GM18873 (cell line): ENCODE measurements around the gene TRIP10.

Experiments
- ATAC-seq: cut with Tn5 transposase; IDR thresholded peaks from one replicate; pipeline ENCODE4 v1.9.1; 2021; ENCODE audit warnings: mild to moderate bottlenecking, moderate library complexity, moderate number of reproducible peaks; ENCODE audit not compliant: unreplicated experiment, low FRiP score

Gene TRIP10

GRCh38 chr19:6724631-6725492 lies 14.6 kb upstream of the TRIP10 start:
- no peak for ATAC-seq

- no peak for ATAC-seq
Observed at GRCh38 chr19:6725513-6726231, 13.8 kb upstream of the TRIP10 start.

- ATAC-seq, result no peak
Observed at GRCh38 chr19:6728346-6728745, 11.1 kb upstream of the TRIP10 start.

GRCh38 chr19:6729573-6730152 lies 9.8 kb upstream of the TRIP10 start:
- ATAC-seq, result no peak

GRCh38 chr19:6730153-6730804 lies 9.2 kb upstream of the TRIP10 start:
- no peak for ATAC-seq

GRCh38 chr19:6730941-6731670 lies 8.4 kb upstream of the TRIP10 start:
- no peak for ATAC-seq

GRCh38 chr19:6731822-6732221 lies 7.7 kb upstream of the TRIP10 start:
- ATAC-seq, result no peak

- ATAC-seq, result no peak
Observed at GRCh38 chr19:6732803-6733337, 6.6 kb upstream of the TRIP10 start.

GRCh38 chr19:6733338-6734095 lies 6.0 kb upstream of the TRIP10 start:
- ATAC-seq, result no peak

- ATAC-seq, result no peak
Observed at GRCh38 chr19:6734096-6734696, 5.3 kb upstream of the TRIP10 start.

- ATAC-seq, result no peak
Observed at GRCh38 chr19:6735181-6735911, 4.1 kb upstream of the TRIP10 start.

- ATAC-seq, result no peak
Observed at GRCh38 chr19:6736169-6736916, 3.1 kb upstream of the TRIP10 start.

GRCh38 chr19:6736917-6737283 lies 2.6 kb upstream of the TRIP10 start:
- no peak for ATAC-seq

- peak; percentile 68 for ATAC-seq
Observed at GRCh38 chr19:6737284-6737872, 2.1 kb upstream of the TRIP10 start, which contains the start of gene GPR108. Gene GPR108, minus strand, starts transcription at chr19:6737580. Its CDS starts 4 bp downstream, at chr19:6737576.

- peak; percentile 7 for ATAC-seq
Observed at GRCh38 chr19:6737873-6738786, 1.4 kb upstream of the TRIP10 start.

GRCh38 chr19:6738787-6739389 lies 592 bp upstream of the TRIP10 start:
- ATAC-seq, result no peak
